GM15510 (cell line): ENCODE measurements around the gene NCF4.

Source experiments
- POLR2A ChIP-seq: IDR thresholded peaks from 3 replicates; pipeline ENCODE4 v1.6.1; 2011; ENCODE audit warnings: borderline replicate concordance; ENCODE audit not compliant: insufficient read length; ENCODE audit errors: extremely low read depth

The NCF4 gene

GRCh38 chr22:36828815-36829214, 32.0 kb upstream of the NCF4 start:
- no peak for TF ChIP-seq POLR2A

DNA sequence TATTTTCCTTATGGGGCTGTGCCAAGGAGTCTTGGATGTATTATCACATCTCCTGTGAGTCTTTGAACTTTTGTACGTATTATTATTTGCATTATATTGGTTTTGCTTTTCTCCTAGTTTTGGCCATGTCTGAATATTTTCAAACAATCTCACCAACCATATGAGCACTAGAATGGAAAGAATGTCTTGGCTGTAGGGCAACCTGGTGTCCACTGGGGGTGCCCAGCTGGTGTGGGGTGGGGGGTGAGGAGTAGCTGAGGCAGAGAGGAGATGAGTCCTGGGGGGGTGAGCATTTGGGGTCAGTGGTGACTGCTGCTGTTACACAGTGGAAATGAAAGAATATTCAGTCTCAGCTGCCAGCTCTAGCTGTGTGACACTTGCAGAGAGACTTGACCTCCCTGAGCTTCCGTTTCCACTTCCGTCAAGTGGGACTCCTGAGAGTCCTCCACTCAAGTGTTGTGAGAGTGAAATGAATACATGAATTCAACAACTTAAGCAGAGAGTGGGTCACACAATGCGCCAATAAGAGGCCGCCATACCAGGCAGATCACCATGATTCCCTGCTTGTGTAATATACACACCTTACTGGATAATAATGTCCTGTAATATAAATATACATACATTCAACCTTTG, 31.3 kb upstream of the NCF4 start:
- TF ChIP-seq POLR2A, result no peak

GRCh38 chr22:36830601-36831000, 30.2 kb upstream of the NCF4 start:
- no peak for TF ChIP-seq POLR2A

DNA sequence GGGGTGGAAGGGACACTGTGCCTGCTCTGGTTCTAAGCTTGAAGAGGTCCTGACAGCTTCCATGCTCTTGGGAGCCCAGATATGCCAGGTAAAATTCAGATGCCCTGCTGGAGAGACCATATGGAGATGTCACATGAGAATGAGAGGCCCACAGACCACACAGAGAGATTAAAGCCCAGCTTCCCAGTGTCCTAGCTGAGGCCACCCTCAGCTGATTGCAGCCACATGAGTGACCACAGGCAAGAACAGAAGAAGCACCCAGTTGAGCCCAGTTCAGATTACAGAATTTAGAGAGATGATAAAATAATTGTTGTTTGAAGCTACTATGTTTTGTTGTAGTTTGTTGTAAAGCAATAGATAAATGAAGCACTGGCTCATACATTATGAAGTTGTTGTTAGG, 29.6 kb upstream of the NCF4 start:
- no peak for TF ChIP-seq POLR2A

- no peak for TF ChIP-seq POLR2A
Observed at GRCh38 chr22:36831717-36832116, 29.1 kb upstream of the NCF4 start.

- no peak for TF ChIP-seq POLR2A
Observed at GRCh38 chr22:36833073-36833472, 27.7 kb upstream of the NCF4 start.

DNA sequence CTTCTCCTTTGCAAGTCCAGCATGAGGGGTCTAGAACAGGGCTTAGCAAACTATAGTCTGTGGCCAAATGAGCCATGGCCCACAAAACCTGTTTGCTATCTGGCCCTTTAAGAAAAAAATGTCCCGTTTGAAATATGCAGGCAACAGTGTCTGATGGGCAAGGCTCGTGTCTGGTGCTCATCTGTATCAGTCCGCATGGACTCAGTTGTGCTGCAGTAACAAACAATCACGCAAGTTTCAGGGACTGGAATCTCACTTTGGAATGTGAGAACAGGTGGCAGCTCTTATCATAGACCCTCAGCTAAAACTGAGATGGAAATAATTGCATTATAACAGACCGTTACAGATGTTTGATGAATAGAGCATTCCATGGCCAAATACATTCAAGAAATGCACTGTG, 24.9 kb upstream of the NCF4 start:
- no peak for TF ChIP-seq POLR2A

GRCh38 chr22:36838119-36839030, 22.4 kb upstream of the NCF4 start:
- no peak for TF ChIP-seq POLR2A

GRCh38 chr22:36839356-36840073, 21.3 kb upstream of the NCF4 start:
- TF ChIP-seq POLR2A, result no peak

- no peak for TF ChIP-seq POLR2A
Observed at GRCh38 chr22:36840106-36840505, 20.7 kb upstream of the NCF4 start.

DNA sequence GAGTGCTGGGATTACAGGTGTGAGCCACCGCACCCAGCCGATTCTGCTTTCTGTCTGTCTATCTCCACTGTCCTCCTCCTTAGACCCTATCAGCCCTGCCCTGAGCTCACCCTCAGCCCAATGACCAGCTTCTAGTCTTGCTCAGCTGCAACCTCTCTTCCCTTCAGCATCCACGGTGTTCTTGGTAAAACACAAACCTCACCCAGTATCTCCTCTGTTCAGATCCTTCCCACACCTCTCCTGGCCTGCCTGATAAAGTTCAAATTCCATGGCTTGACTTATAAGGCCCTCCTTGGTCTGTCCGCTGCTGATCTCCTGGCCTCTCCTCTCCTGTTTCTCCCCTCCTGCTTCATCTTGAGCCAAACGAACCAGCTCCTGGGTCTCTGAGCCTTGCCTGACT, 14.5 kb upstream of the NCF4 start:
- TF ChIP-seq POLR2A, result no peak

DNA sequence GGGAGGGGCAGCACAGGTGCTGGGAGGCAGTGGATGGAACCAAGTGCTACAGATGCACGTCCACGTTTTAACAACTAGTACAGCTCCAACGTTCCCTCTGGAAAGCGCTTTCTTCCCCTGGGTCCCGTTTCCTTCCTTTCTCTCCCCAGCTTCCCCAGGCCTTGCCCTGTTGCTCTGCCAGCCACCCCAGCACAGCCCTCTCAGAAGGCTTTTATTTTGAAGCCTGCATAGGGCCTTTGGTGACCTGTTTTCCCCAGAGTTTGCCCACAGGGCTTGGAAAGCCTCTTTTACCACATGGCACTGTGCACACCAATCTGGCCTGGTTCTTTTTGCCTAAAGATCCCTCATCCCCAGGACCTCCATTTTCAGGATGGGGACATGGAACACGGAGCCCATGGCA, 13.9 kb upstream of the NCF4 start:
- no peak for TF ChIP-seq POLR2A

GRCh38 chr22:36850056-36850455, 10.8 kb upstream of the NCF4 start:
- TF ChIP-seq POLR2A, result no peak

GRCh38 chr22:36850682-36851081, 10.1 kb upstream of the NCF4 start:
- TF ChIP-seq POLR2A, result no peak
